Measurements from ENCODE around the gene ENAH.

The ENAH gene

DNA sequence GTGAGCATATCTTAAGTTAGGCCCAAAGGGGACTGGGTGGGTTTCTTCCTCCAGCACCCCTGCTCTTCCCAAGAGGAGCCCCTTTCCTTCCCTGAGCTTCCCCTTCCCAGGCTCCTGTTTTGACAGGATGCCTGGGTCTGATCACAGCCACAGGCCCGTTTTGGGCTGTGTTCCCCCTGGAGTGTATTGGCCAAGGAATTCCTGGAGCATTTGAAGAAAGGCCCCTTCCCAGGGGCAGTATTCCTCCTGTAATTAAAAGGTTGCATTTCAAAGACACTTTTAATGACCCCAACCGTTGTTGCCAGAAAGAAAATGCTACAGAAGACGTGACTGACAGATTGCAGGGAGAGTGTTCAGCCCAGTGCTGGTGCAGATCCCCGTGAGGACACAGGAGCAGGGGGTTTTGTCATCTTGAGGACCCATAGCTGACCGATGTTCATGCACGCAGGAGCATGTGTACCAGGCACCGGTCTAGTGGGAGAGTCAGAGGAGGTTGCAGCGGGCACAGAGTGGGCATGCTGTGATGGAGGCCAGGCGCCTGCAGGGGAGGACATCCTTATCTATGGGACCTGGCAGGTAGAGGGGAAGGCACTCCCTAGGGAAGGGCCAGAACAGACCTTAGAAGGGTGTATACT lies 205.8 kb downstream of the ENAH start:
- TF ChIP-seq FOXP2 (optimal IDR thresholded peaks at IDR 0.05; ENCODE audit: borderline replicate concordance, extremely low read depth, extremely low read length, insufficient read depth) (no peak), SIN3A (IDR thresholded peaks at IDR 0.05; ENCODE audit: borderline replicate concordance, insufficient read depth, low read length) (no peak), TAF1 (IDR thresholded peaks at IDR 0.05; ENCODE audit: borderline replicate concordance, insufficient read depth, low read length) (no peak), POLR2AphosphoS5 (IDR thresholded peaks at IDR 0.05; ENCODE audit: low read depth, low read length) (no peak)
- TF ChIP-seq, protein P1, sequence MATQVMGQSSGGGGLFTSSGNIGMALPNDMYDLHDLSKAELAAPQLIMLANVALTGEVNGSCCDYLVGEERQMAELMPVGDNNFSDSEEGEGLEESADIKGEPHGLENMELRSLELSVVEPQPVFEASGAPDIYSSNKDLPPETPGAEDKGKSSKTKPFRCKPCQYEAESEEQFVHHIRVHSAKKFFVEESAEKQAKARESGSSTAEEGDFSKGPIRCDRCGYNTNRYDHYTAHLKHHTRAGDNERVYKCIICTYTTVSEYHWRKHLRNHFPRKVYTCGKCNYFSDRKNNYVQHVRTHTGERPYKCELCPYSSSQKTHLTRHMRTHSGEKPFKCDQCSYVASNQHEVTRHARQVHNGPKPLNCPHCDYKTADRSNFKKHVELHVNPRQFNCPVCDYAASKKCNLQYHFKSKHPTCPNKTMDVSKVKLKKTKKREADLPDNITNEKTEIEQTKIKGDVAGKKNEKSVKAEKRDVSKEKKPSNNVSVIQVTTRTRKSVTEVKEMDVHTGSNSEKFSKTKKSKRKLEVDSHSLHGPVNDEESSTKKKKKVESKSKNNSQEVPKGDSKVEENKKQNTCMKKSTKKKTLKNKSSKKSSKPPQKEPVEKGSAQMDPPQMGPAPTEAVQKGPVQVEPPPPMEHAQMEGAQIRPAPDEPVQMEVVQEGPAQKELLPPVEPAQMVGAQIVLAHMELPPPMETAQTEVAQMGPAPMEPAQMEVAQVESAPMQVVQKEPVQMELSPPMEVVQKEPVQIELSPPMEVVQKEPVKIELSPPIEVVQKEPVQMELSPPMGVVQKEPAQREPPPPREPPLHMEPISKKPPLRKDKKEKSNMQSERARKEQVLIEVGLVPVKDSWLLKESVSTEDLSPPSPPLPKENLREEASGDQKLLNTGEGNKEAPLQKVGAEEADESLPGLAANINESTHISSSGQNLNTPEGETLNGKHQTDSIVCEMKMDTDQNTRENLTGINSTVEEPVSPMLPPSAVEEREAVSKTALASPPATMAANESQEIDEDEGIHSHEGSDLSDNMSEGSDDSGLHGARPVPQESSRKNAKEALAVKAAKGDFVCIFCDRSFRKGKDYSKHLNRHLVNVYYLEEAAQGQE (IDR thresholded peaks at IDR 0.05; ENCODE audit: insufficient read depth in 1 of 2, low read depth in 2 of 2, low read length in 2 of 2) = no peak

DNA sequence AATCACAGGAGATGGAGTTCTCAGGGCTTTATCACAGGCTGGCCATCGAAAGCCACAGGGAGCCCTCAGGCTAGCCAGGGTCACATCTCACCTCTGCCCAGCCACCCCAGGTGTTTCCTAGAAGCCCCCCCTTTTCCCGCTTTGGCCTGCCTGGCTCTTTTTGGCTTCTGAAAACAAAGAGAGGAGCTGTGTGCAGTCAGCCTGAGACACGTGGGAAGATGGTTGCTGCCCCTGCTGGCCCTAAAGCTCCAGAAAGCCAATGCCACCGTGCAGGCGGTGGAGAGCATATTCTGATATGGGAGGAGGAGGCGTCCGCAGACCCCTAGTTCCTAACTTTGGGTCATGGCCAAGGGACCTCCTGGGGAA lies 206.3 kb downstream of the ENAH start:
- TF ChIP-seq SIN3A (IDR thresholded peaks at IDR 0.05; ENCODE audit: borderline replicate concordance, insufficient read depth, low read length) (no peak), POLR2AphosphoS5 (IDR thresholded peaks at IDR 0.05; ENCODE audit: low read depth, low read length) (no peak)

DNA sequence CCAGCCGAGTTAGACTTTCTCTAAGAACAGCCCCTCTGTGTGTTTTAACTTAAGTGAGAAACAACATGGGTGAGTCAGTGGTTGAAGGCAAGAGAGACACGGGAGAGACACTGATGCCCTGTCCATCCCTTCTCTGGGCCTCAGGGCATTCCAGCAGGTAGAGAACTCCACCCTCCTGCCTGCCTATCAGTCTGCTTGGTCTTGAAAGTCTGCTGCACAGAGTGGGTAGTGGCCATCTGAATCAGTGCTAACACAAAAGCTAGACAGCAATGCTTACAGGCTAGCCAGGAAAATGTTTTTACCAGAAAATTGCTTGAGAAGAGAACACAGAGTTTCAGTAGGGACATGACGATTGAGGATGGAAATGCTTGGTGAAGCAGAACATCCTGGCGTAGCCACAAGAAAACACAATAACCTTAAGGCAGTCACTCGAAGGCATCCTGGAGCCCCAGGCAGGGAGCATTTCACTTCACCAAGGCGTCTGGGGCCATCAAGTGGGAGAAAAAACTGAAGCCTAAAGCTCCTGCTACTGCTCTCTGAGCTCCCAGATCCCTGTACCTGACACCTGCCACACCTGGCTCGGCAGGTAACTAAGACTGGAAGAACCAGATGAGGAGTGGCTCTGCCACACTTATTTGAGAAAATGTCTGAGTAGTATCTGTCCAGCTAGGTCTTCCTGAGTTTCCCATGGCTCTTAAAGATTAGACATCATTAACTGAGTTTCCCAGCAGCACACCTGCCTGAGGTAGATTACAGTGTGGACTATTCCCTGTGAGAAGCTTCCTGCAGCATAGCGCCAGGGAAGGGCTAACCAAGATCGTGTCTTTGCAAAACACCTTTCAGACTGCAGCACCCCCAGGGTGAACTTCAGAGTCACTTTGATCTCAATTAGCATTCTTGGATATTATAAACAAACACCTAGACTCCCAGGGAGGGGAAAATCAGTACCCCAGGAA lies 207.0 kb downstream of the ENAH start:
- TF ChIP-seq TAF1 (IDR thresholded peaks at IDR 0.05; ENCODE audit: borderline replicate concordance, insufficient read depth, low read length) (no peak), FOXP2 (optimal IDR thresholded peaks at IDR 0.05; ENCODE audit: borderline replicate concordance, extremely low read depth, extremely low read length, insufficient read depth) (no peak)
- TF ChIP-seq, protein P1 (IDR thresholded peaks at IDR 0.05; ENCODE audit: insufficient read depth in 1 of 2, low read depth in 2 of 2, low read length in 2 of 2) = no peak

DNA sequence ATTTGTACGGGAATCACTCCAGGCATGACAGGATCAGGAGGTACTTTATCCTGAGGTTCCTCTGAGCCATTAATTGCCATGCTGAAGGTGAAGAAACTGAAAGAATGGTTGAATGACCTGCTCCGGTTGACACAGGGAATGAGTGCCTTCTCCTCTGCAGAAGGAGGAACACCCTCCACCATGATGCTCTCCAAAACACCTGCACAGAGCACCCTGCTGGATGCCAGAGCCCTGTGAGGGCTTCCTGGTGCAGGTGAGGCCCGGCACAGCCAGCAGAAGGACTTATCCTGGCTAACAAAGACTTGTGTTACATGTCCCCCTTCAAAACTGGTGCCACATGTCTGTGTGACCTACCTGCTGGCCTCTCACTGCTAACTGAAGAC lies 210.8 kb downstream of the ENAH start:
- TF ChIP-seq, protein P1 (IDR thresholded peaks at IDR 0.05; ENCODE audit: insufficient read depth in 1 of 2, low read depth in 2 of 2, low read length in 2 of 2) = no peak
- TF ChIP-seq TAF1 (IDR thresholded peaks at IDR 0.05; ENCODE audit: borderline replicate concordance, insufficient read depth, low read length) (no peak), FOXP2 (optimal IDR thresholded peaks at IDR 0.05; ENCODE audit: borderline replicate concordance, extremely low read depth, extremely low read length, insufficient read depth) (no peak), POLR2AphosphoS5 (IDR thresholded peaks at IDR 0.05; ENCODE audit: low read depth, low read length) (no peak), SIN3A (IDR thresholded peaks at IDR 0.05; ENCODE audit: borderline replicate concordance, insufficient read depth, low read length) (no peak)

DNA sequence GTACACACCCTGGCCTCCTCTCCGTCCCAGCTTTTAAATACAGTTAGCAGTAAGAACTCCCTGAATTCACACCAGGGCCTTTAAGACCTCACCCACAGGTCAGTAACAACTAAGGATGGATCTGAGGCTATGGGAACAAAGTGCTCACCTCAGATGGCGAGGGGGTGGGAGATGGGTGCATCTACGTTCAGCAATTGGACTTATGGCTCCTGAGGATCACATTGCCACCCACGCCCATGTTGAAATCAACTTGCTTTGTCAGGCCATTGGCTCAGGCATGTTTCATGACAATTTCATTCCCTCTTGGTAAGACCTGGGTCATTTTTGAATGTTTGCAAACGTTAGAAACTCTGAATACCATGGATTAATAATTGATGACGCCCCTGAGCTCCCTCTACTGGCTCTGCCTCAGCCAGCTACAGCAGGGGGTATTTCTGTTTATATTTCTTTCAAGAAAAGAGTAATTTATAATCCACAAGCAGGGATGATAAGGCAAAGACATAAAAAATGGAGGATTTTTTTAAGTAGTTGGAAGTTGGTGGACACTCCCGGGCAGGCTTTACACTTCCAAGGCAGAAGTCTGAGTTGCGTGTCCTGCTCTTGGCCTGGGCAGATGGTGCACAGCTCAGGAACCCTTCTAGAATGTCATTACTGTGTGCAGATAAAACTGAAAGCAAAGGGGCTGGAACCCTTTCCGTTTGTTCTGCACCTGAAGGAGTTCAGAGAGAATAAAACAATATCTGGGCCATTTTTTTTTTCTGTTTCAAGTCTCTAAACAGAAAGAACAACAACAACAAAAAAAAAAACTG lies 211.4 kb downstream of the ENAH start:
- no peak for TF ChIP-seq POLR2AphosphoS5 (IDR thresholded peaks at IDR 0.05; ENCODE audit: low read depth, low read length)
- TF ChIP-seq SIN3A (IDR thresholded peaks at IDR 0.05; ENCODE audit: borderline replicate concordance, insufficient read depth, low read length) = no peak
- TF ChIP-seq TAF1 (IDR thresholded peaks at IDR 0.05; ENCODE audit: borderline replicate concordance, insufficient read depth, low read length) = no peak
- TF ChIP-seq, protein P1 (IDR thresholded peaks at IDR 0.05; ENCODE audit: insufficient read depth in 1 of 2, low read depth in 2 of 2, low read length in 2 of 2) = no peak
- no peak for TF ChIP-seq FOXP2 (optimal IDR thresholded peaks at IDR 0.05; ENCODE audit: borderline replicate concordance, extremely low read depth, extremely low read length, insufficient read depth)
